ENCODE data around the gene CIRBP. TPM values are rescaled to one million over a fixed set of nuclear protein-coding genes. Genes with fewer than 3 reads are reported as not detected.
"Not testable (repeated sequence)": the region's sequence is repeated elsewhere in the genome, so short reads cannot be mapped to it uniquely, and the experiment has no call there.

The CIRBP gene
- total RNA-seq, 1 donor from 2014 or later, result 247 TPM

DNA sequence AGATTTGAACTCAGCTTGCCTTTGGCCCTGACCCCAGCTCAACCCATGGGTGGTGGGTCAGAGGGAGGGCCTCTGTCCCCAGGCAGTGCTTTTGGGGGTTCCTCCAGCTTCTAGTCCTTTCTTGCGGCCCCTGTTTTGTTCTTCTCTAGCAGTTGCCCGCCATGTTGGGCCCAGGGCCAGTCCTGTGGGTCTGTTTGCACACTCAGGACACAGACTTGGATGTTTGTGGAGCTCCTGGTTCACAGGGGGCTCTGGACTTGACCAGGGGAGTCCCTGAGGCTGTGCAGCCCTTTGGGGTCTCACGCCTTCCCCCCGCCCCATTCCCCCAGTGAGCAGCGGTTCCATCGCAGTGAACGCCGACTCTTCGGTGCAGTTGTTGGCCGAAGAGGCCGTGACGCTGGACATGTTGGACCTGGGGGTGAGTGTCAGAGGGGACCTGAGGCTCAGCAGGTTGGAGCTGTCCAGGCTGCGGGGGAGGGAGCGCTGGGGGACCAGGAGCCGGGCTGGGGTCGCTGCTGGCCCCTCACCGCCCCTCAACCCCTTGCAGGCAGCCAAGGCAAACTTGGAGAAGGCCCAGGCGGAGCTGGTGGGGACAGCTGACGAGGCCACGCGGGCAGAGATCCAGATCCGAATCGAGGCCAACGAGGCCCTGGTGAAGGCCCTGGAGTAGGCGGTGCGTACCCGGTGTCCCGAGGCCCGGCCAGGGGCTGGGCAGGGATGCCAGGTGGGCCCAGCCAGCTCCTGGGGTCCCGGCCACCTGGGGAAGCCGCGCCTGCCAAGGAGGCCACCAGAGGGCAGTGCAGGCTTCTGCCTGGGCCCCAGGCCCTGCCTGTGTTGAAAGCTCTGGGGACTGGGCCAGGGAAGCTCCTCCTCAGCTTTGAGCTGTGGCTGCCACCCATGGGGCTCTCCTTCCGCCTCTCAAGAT lies 25.1 kb upstream of the CIRBP start:
- DNase-seq (ENCODE audit: low read depth, low spot score), result peak; percentile 53

GRCh38 chr19:1244693-1245451 lies 24.3 kb upstream of the CIRBP start:
- DNase-seq (ENCODE audit: low read depth, low spot score), result no peak

DNA sequence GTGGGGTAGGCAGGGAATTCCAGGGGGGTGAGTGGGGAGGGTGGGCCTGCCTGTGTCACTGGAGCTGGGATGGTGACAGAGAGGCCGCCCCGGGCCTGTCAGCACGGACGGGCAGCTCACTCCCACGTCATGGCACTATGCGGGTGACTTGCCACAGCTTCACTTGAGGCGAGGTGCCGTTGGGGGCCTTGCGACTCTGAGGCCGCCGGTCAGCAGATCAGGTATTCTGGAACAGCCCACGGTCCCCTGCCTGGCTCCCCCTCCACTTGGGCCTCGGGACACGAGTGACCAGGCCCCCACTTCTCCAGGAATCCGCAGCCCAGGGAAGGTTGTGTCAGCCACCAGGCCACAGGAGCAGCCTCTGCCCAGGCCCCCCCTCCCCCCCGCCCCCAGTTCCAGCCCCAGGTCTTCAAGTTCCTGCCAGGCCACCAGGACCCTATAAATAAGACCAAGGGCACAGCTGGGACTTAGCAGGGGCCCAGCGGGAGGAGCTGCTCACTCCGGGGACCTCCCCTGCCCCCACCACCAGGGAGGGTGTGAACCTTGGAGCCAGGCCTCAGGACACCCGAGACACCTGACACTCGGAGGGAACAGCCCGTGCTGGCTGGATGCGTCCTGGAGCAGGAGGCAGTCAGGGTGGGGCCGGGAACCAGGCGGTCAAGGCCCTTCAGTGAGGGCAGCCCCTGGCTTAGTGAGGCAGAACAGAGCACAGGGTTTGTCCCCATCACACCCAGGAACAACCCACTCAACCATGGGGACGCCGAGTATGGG lies 23.5 kb upstream of the CIRBP start:
- DNase-seq (ENCODE audit: low read depth, low spot score), result no peak

GRCh38 chr19:1246265-1247087 lies 22.7 kb upstream of the CIRBP start:
- not testable (repeated sequence) for DNase-seq (ENCODE audit: low read depth, low spot score)

GRCh38 chr19:1247748-1248138 lies 21.4 kb upstream of the CIRBP start:
- DNase-seq (ENCODE audit: low read depth, low spot score), result no peak

GRCh38 chr19:1248139-1248785 lies 20.9 kb upstream of the CIRBP start, which contains the start of gene MIDN:
Gene MIDN (plus strand): TSS chr19:1248583. CDS start chr19:1250297, 1,714 bp downstream.
- no peak for DNase-seq (ENCODE audit: low read depth, low spot score)

DNA sequence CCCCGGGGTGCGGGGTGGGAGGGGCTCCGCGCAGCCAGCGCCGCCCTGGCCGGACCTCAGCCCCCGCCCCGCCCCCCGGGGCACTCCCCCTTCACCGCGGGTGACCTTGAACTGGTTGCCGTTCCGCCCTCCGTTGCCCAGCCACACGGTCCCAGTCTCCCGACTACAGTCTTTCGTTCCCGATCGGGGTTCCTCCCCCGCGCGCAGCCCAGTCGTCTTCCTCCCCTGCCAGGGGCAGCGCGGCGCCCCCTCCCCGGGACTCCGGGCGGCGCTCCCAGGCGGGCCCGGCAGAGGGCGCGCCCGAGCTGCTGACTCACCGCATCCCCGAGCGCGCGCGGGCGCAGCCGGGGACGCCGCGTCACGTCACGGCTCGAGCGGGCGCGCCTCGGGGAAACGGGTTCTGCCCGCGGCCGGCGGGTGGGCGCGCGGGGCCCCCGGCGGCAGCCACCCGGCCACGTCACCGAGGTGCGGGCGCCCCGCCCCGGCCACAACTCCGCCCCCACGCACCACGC lies 20.3 kb upstream of the CIRBP start:
- DNase-seq (ENCODE audit: low read depth, low spot score), result no peak

GRCh38 chr19:1249298-1249989 lies 19.7 kb upstream of the CIRBP start:
- no peak for DNase-seq (ENCODE audit: low read depth, low spot score)

- DNase-seq (ENCODE audit: low read depth, low spot score), result no peak
Measured at GRCh38 chr19:1249990-1250436, 19.1 kb upstream of the CIRBP start.

- DNase-seq (ENCODE audit: low read depth, low spot score), result no peak
Measured at GRCh38 chr19:1250437-1251260, 18.5 kb upstream of the CIRBP start.

GRCh38 chr19:1251330-1252220 lies 17.6 kb upstream of the CIRBP start:
- DNase-seq (ENCODE audit: low read depth, low spot score), result no peak

DNA sequence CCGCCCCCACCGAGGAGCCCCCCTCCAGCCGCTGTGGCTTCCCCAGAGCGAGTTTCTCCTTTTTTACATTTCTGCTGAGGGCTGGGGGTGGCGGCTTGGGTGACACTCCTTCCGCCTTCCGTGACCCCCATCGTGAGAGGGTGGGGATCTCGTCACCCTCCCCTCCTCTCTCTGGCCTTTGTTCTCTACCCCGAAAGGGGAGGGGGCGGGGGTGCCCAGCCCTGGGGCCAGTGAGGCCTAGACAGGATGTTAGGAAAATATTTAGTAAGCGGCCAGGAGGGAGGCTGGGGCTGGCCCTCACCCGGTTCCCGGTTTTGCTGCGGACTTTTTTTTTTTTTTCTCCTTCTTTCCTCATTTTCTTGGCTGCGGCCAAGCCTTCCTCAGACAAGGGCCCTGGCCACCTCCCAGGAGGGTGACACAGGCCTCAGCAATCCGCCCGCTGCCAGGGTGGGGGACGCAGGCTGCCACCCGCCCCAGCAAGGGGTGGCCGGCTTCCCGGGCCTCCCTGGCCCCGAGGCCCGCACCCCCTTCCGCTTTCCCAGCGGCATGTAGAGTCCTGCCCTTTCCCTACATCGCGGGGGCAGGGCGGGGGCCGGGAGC lies 16.8 kb upstream of the CIRBP start:
- DNase-seq (ENCODE audit: low read depth, low spot score), result no peak

- DNase-seq (ENCODE audit: low read depth, low spot score), result no peak
Measured at GRCh38 chr19:1252821-1253513, 16.2 kb upstream of the CIRBP start.

DNA sequence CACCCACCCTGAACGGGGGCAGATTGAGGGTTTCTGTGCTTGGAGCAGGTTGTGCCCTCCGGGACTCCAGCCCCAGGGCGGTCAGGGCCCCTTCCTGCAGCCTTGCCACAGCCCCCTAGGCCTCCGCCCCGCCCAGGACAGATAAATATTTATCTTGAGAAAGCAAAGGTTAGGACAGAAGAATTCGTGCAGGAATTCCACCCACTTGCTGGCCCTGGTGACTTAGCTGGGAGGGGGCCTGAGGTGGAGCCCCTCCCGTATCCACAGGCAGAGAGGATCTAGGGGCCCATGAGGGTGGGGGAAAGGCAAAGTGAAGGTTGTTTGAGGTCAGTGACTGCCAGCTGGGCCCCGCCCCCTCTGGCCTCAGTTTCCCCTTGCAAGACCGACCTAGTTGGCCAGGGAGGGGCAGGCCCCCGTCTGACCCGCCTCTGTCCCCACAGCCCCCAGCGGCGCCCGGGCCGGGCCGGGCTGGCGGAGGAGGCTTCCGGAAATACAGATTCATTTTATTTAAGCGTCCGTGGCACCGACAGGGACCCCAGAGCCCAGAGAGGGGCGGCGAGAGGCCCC lies 15.5 kb upstream of the CIRBP start:
- no peak for DNase-seq (ENCODE audit: low read depth, low spot score)

DNA sequence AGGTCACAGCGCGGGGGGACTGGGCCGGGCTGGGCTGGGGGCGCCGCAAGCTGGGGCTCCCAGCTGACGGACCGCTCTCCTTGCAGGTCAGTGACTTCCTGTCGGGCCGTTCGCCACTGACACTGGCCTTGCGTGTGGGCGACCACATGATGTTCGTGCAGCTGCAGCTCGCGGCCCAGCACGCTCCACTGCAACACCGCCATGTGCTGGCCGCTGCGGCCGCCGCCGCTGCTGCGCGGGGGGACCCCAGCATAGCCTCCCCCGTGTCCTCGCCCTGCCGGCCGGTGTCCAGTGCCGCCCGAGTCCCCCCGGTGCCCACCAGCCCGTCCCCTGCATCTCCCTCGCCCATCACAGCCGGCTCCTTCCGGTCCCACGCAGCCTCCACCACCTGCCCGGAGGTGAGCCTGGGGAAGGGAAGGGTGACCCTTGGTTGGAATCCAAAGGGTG lies 15.0 kb upstream of the CIRBP start:
- DNase-seq (ENCODE audit: low read depth, low spot score), result no peak

All from pulmonary artery endothelial cell (primary cell).